HepG2 (cell line): ENCODE results near the gene SLC2A13. TPM values are rescaled to one million over a fixed set of nuclear protein-coding genes. Genes with fewer than 3 reads are reported as not detected.

Source experiments
- ATAC-seq: fragments of 200-7000 bp; cut with Tn5 transposase; 3 replicates; pipeline ENCODE4 v1.9.1; 2020; ENCODE audit warnings: mild to moderate bottlenecking, moderate library complexity
- BruUV-seq: library from RNA; stranded (reverse); fragments of 400-500 nt; replicated peaks from 2 replicates; lab custom pipeline; 2021; lab: Mats Ljungman, UMichigan
- CTCF ChIA-PET: fragments of 300-600 bp; formaldehyde crosslinking; extraction: SDS; loops from one replicate; lab custom pipeline; 2021; ENCODE audit warnings: low total read pairs, inconsistent platforms, low intra/inter-chr PET ratio; lab: Yijun Ruan, JAX
- POLR2A ChIA-PET: fragments of 350-600 bp; sonication (Branson Sonifier 250); formaldehyde crosslinking; loops from one replicate; lab custom pipeline; 2020; ENCODE audit warnings: antibody characterized with exemption, inconsistent platforms; lab: Yijun Ruan, JAX
- DNase-seq: peaks from one replicate; pipeline ENCODE4 v3.0.0-alpha.2; 2015; ENCODE audit warnings: low spot score
- FAIRE-seq: peaks from 3 replicates; lab custom pipeline; 2011; peaks lifted over from hg19 to GRCh38; lab: Jason Lieb, UNC
- H2AFZ ChIP-seq: one replicate; pipeline ENCODE4 v1.6.1; 2011; ENCODE audit warnings: low read length, inconsistent platforms
- H3K27ac ChIP-seq: fragments of 300-600 bp; 3 replicates; pipeline ENCODE4 v1.8.0; 2011; ENCODE audit warnings: mixed run types, mild to moderate bottlenecking, mixed read lengths, low read length, inconsistent platforms; ENCODE audit not compliant: insufficient read depth; ENCODE audit errors: extremely low read length
- H3K27me3 ChIP-seq, 2 experiments: fragments of 200-600 bp in 1 of 2; 2 replicates in 1 of 2; 3 replicates in 1 of 2; pipeline versions ENCODE4 v1.6.0 to v1.8.0; 2011; ENCODE audit warnings: low read length in 2 of 2, mild to moderate bottlenecking in 2 of 2, moderate library complexity in 2 of 2, inconsistent platforms in 1 of 2; ENCODE audit not compliant: insufficient read depth in 2 of 2, control insufficient read depth in 1 of 2
- H3K36me3 ChIP-seq, 2 experiments: fragments of 200-600 bp in 1 of 2; replicated peaks in 1 of 2; 2 replicates in 1 of 2; 3 replicates in 1 of 2; pipeline versions ENCODE4 v1.5.1 to v1.8.0; 2011; ENCODE audit warnings: low read length in 2 of 2, inconsistent platforms in 1 of 2; ENCODE audit not compliant: insufficient read depth in 2 of 2, control insufficient read depth in 1 of 2
- H3K4me1 ChIP-seq: 2 replicates; pipeline ENCODE4 v1.5.1; 2012; ENCODE audit warnings: low read length, inconsistent platforms; ENCODE audit not compliant: insufficient read depth
- H3K4me2 ChIP-seq: 2 replicates; pipeline ENCODE4 v1.6.0; 2011; ENCODE audit warnings: low read depth, low read length, inconsistent platforms
- H3K4me3 ChIP-seq, 3 experiments: fragments of 200-600 bp in 1 of 3; sonication (generic), shearing (Covaris generic) in 1 of 3; replicated peaks in 1 of 3; 2 replicates each; pipeline ENCODE4 v1.5.1; 2011 to 2016; ENCODE audit warnings: low read length in 3 of 3, inconsistent platforms in 2 of 3, low read depth in 2 of 3, mild to moderate bottlenecking in 2 of 3, control low read depth in 1 of 3, mixed read lengths in 1 of 3; ENCODE audit not compliant: insufficient read depth in 1 of 3
- H3K79me2 ChIP-seq: one replicate; pipeline ENCODE4 v1.6.1; 2011; ENCODE audit warnings: low read length, inconsistent platforms; ENCODE audit not compliant: insufficient read depth
- H3K9ac ChIP-seq: 2 replicates; pipeline ENCODE4 v1.6.0; 2011; ENCODE audit warnings: mild to moderate bottlenecking, low read depth, low read length, inconsistent platforms; ENCODE audit not compliant: insufficient read depth
- H3K9me3 ChIP-seq: 2 replicates; pipeline ENCODE4 v1.5.1; 2012; ENCODE audit warnings: mild to moderate bottlenecking, low read length
- H4K20me1 ChIP-seq: 2 replicates; pipeline ENCODE4 v1.6.0; 2011; ENCODE audit warnings: inconsistent platforms, mild to moderate bottlenecking, low read length, moderate library complexity; ENCODE audit not compliant: insufficient read depth
- GATA4 ChIP-seq: sonication (generic); IDR thresholded peaks from 2 replicates; pipeline ENCODE4 v1.6.1; 2016; ENCODE audit warnings: antibody characterized with exemption, low read depth, borderline replicate concordance
- MAFF ChIP-seq: IDR thresholded peaks from 2 replicates; pipeline ENCODE4 v1.6.1; 2011; ENCODE audit warnings: low read depth, low read length, improper control_type of control experiment
- MAFK ChIP-seq, 2 experiments: IDR thresholded peaks in 1 of 2; conservative IDR thresholded peaks in 1 of 2; 2 replicates each; pipeline ENCODE4 v1.6.1; 2011; ENCODE audit warnings: improper control_type of control experiment in 2 of 2, low read length in 2 of 2
- NFKB2 ChIP-seq: sonication (generic); formaldehyde crosslinking; IDR thresholded peaks from 2 replicates; pipeline ENCODE4 v1.4.0; 2020; ENCODE audit warnings: missing genetic modification reagents, borderline replicate concordance
- RARG ChIP-seq: sonication (generic); formaldehyde crosslinking; IDR thresholded peaks from 2 replicates; pipeline ENCODE4 v1.4.0; 2020; ENCODE audit warnings: low read depth, mild to moderate bottlenecking, missing genetic modification reagents
- YEATS4 ChIP-seq: sonication (generic); formaldehyde crosslinking; IDR thresholded peaks from 2 replicates; pipeline ENCODE4 v1.4.0; 2020; ENCODE audit warnings: missing genetic modification reagents, borderline replicate concordance
- WGBS: methylation state at CpG from one replicate; pipeline ENCODE4 v1.1.6; 2017; ENCODE audit warnings: low lambda C conversion rate; 5-methylcytosine and 5-hydroxymethylcytosine counted together
- in situ Hi-C: cut with HindIII; loops from 2 replicates; pipeline ENCODE4 v1.10.0; 2017; ENCODE audit warnings: low pct_unique_long_range_greater_than_20kb; ENCODE audit not compliant: extremely low pct_ligation_motif_present
- intact Hi-C: fragments of 100-400 bp; cut with micrococcal nuclease; formaldehyde crosslinking; loops from one replicate; pipeline ENCODE4 v1.10.0; 2022; ENCODE audit not compliant: unreplicated experiment
- polyA plus RNA-seq, 8 experiments: library from polyadenylated mRNA; depleted of rRNA in 3 of 8; stranded (reverse) in 7 of 8; unstranded in 1 of 8; fragments of >200 nt; fragmentation: Illumina TruSeq in 4 of 8; extraction: Trizol in 4 of 8; gene quantifications; 2 replicates each; pipeline versions ENCODE4 v1.2.1 to v1.2.3, GENCODE V29; 2011 to 2016; ENCODE audit warnings: low read depth in 4 of 8, missing spikeins in 1 of 8, mixed read lengths in 1 of 8; ENCODE audit not compliant: insufficient read depth in 1 of 8
- total RNA-seq, 5 experiments: library from RNA; depleted of rRNA; stranded (reverse); fragments of >200 nt; fragmentation: Illumina TruSeq; extraction: Trizol; gene quantifications; 2 replicates each; pipeline ENCODE4 v1.2.3, GENCODE V29; 2016; ENCODE audit warnings: low read depth in 1 of 5

SLC2A13 gene
- total and polyA plus RNA-seq, 2 of the 13 experiments (the other 11 are each of a cell fraction or from before 2014, with no cell fraction given), result 5.5 to 6.0 TPM

DNA sequence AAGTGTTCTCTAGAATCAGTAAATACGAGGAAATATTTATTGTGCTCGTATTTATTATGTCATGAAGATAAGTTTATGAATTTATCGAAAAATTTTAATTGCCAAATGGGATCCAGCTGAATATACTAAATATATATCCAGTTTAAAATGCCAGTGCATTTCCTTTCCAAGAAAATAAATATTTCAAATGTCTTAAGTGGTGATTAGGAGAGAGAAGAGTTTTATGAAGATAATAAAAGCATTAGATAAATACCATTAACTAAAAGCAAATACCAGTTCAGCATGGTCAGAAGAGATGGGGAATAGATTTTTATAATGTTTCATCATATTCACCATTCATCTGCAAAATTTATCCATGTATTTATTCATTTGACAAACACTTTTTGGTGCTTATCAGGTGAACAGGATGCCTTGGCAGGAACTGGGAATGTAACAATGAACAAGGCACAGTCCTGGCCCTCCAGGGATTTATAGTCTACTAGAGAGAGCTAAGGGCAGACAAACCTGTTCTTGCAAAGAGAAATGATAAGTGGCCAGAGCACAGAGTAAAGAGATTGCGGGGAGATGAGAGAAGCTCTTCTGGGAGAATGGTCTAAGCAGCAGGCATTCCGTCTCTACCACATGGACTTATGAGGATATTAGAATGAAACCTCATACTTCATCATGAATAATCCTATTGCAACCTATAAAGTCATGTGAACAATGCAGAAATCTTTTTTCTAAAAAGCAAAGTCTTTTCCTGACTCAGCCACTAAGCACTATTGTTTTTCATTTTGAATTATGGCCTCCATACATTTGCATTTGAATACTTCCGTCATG lies 342.6 kb downstream of the SLC2A13 start:
- Histone ChIP-seq H3K4me1 (no peaks in the 10 kb centered on the region), H2AFZ (no peak overlapping the region), H3K79me2 (no peaks in the 10 kb centered on the region), H3K9me3 (no peaks in the 10 kb centered on the region), H3K9ac (no peak overlapping the region), H3K27me3 (no peaks in the 10 kb centered on the region), H4K20me1 (no peaks in the 10 kb centered on the region), H3K27ac (no peak overlapping the region), H3K4me2 (no peak overlapping the region), H3K4me3 (no peak overlapping the region), H3K36me3 (no peaks in the 10 kb centered on the region)
- in situ Hi-C loops, result loop anchor here (10.0 kb wide), 1 partner anchor 222 kb away; no protein-coding TSS in a partner anchor
- no TSS peak for BruUV-seq
- 83% methylated on average over 6 of the region's 6 CpGs for WGBS
- FAIRE-seq (no peak), DNase-seq (no peak), ATAC-seq (no peak)
- TF ChIP-seq YEATS4 (CRISPR knock-in tag), result no peak
- TF ChIP-seq RARG (CRISPR knock-in tag), result no peak
- no peak for TF ChIP-seq GATA4
- ChIA-PET POLR2A (no interaction called here), CTCF (no interaction called here)
- intact Hi-C loops, result no loop called here

DNA sequence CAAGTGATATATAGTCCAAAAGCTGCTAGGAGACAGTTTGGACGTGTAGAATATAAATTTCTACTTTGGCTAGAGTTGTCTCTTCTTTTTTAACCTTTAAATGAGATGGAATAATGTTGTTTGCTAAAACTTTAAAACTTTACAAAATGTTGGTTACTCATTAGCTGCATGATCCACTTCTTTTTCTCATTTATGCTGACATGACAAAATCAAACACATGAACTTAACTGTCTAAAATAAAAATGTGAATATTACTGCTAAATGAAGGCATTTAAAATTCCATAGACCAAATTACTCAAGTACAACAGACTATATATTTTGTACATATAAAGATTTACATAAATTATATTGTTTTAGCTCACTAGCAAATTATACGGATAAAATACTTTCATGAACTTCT lies 350.4 kb downstream of the SLC2A13 start:
- BruUV-seq, result no TSS peak
- Histone ChIP-seq H3K9ac (no peak overlapping the region), H3K79me2 (no peaks in the 10 kb centered on the region), H3K4me2 (no peak overlapping the region), H3K27ac (no peak overlapping the region), H4K20me1 (no peaks in the 10 kb centered on the region), H3K4me3 (no peak overlapping the region)
- DNase-seq (no peak), FAIRE-seq (no peak)
- 81% methylated on average over 2 of the region's 2 CpGs for WGBS
- intact Hi-C loops, result no loop called here
- CTCF ChIA-PET, result no interaction called here
- POLR2A ChIA-PET, result no interaction called here
- no peak for TF ChIP-seq NFKB2 (CRISPR knock-in tag)
- TF ChIP-seq MAFF, result peak; percentile 99
- TF ChIP-seq MAFK (conservative IDR thresholded peaks at IDR 0.05 in 1 of 2, IDR thresholded peaks at IDR 0.05 in 1 of 2; ENCODE audit: low read length in 2 of 2), result peak; percentile 99 to 100
- TF ChIP-seq, all 625 proteins: peak for 2
- no peaks in the 10 kb centered on the region for H3K36me3 ChIP-seq
- no peaks in the 10 kb centered on the region for H3K4me1 ChIP-seq
- H2AFZ ChIP-seq, result no peak overlapping the region
- no peak for ATAC-seq
- no peaks in the 10 kb centered on the region for H3K9me3 ChIP-seq
- in situ Hi-C loops, result no loop called here
- H3K27me3 ChIP-seq, result no peaks in the 10 kb centered on the region
